ENCODE results near the gene FOXP2.

GRCh38 chr7:114502454-114503254 lies 88.0 kb downstream of the FOXP2 start:
- TF ChIP-seq POLR2AphosphoS5 (IDR thresholded peaks at IDR 0.05) (no peak), POLR2A (IDR thresholded peaks at IDR 0.05) (no peak)
- TF ChIP-seq, protein P1, sequence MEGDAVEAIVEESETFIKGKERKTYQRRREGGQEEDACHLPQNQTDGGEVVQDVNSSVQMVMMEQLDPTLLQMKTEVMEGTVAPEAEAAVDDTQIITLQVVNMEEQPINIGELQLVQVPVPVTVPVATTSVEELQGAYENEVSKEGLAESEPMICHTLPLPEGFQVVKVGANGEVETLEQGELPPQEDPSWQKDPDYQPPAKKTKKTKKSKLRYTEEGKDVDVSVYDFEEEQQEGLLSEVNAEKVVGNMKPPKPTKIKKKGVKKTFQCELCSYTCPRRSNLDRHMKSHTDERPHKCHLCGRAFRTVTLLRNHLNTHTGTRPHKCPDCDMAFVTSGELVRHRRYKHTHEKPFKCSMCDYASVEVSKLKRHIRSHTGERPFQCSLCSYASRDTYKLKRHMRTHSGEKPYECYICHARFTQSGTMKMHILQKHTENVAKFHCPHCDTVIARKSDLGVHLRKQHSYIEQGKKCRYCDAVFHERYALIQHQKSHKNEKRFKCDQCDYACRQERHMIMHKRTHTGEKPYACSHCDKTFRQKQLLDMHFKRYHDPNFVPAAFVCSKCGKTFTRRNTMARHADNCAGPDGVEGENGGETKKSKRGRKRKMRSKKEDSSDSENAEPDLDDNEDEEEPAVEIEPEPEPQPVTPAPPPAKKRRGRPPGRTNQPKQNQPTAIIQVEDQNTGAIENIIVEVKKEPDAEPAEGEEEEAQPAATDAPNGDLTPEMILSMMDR (IDR thresholded peaks at IDR 0.05), result no peak
